HG03469 (cell line): ENCODE data around the gene IER2.
A peak's percentile ranks its signal among the peaks of the same experiment; 100 is the strongest.

Source experiments
- ATAC-seq: cut with Tn5 transposase; IDR thresholded peaks from one replicate; pipeline ENCODE4 v1.9.1; 2021; ENCODE audit warnings: mild to moderate bottlenecking, moderate library complexity, moderate number of reproducible peaks; ENCODE audit not compliant: unreplicated experiment

The IER2 gene

DNA sequence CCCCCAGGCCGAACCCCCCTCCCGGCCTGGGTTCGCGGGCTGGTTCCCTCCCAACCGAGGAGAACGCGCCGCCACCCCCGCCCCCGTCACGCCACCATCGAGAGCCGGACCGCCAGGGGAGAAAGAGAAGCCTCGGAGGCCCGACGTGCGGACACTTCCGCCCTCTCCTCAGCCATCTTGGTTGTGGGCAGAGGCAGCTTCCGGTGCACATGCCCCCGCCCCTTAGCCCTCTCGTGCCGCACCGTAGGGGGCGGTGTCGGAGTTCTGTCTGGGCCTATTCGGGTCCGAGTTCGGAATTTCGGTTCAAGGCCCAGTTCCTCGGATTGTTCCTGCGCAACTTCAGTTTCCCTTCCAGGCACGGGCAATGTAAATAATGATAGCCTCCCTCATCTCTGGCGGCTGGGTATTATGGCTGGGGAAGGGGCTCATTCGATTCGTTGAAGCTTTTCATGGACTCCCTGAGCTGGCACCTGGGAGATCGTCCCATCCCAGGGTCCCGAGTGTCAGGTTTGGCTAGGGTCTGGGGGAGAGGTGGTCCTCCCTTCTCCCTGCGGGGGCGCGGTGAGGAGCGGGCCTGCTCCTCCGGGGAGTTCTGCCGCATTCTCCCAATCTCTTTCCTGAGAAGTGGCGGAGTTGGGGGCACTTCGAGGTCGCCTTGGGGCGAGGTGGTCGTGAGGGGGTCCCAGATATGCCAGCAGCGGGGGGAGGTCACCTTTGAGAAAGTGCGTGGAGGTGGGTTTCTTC, at the start of gene IER2, which contains the start of gene STX10:
Gene IER2 (plus strand): TSS at position 225 of the 744 bp plus-strand sequence. CDS start 2,776 bp downstream, outside the sequence.
Gene STX10 (minus strand): TSS at position 189 of the 744 bp plus-strand sequence. CDS start 202 bp downstream, outside the sequence.
- peak; percentile 23 for ATAC-seq

GRCh38 chr19:13100841-13101589, 49.2 kb upstream of the IER2 start:
- ATAC-seq = no peak

- ATAC-seq = no peak
Measured at GRCh38 chr19:13101590-13102415, 48.4 kb upstream of the IER2 start.

GRCh38 chr19:13102416-13102665, 47.9 kb upstream of the IER2 start:
- ATAC-seq = no peak

- ATAC-seq = peak; percentile 32
Measured at GRCh38 chr19:13102666-13103580, 47.3 kb upstream of the IER2 start, which contains the start of gene LYL1. LYL1 (minus strand) TSS chr19:13102858; CDS start chr19:13101171, 1,687 bp downstream.

DNA sequence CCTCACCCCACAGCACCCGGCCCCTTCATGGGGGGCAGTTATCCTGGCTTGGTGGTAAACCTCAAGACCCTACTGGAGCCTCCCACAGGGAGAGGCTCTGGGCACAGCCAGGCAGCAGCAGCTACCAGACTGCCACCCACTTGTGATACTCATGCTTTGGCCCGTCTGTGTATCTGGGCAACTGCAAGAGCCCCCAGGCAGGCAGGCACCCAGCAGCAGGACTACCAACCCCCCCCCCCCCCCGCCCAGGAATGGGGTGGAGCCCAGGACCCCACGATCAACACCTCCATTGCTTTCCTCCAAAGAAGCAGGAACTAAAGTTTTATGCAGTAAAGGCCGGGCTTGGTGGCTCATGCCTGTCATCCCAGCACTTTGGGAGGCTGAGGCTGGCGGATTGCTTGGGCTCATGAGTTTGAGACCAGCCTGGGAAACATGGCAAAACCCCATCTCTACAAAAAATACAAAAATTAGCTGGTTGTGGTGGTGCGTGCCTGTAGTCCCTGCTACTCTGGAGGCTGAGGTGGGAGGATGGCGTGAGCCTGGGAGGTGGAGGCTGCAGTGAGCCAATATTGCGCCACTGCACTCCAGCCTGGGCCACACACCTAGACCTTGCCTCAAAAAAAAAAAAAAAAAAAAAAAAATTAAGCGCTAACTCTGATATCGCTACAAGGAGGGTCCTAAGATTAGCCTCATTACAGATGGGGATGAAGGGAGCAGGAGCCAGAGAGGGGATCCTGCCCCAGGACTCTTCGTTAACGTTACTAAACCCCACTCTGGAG, 46.4 kb upstream of the IER2 start:
- no peak for ATAC-seq

DNA sequence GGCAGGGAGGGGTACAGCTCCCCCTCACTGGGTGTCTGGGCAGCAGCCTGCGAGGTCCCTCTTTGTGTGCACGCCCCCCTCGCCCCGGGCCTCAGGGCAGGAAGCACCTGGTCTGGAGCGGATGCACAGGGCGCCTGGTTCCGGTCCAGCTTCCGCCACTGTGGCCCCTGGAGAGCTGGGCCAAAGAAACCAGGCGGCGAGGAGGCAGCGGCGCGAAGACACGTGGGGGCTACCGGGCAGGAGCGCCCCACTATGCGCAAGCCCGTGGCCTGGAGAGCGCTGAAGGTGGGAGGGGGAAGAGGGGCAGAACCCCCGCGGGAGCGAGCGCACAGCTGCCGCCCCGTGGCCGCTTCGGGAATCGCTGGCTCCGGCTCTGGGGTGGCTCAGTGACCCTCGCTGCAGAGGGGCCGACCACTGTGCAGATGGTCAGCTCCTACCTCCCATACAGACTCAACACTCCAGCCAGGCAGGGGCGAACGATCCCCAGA, 45.8 kb upstream of the IER2 start:
- no peak for ATAC-seq

DNA sequence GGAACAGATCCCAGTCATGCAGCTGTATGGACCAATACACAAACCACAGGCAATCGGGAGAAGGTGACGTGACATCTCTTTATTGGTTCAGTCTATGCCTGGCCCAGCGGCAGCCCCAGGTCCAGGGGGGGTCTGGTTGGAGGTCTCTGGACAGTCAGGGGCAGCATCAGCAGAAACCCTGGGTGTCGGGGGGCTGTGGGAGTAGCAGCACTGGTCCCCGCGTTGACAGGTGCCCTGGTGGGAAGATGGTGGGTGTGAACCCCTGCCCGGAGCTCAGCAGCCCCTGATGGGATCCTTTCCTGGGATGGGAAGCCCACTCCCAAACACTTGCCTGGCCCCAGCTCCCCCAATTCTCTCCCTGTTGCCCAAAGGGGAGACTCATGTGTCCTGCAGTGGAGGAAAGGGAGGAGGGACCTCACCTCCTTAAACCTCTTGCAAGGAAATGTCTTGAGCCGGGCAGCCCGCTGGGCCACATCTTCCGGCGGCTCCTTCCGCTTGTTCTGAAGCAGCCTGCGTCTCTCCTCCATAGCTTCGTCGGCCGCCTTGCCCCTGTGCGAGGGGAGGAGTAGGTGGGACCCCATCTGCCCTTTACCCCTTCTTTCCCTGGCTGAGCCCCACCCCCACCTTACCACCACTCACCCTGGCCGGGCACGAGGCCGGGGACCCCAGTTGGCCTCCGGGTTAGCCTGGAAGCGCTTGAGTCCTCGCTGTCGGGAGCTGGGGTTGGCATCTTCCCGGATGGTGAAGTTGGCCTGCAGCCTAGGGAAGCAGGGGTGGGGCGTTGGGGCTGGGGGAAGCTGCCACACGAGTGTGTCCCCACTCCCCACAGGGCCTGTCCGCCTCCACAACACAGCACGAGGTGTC, 45.1 kb upstream of the IER2 start:
- no peak for ATAC-seq

DNA sequence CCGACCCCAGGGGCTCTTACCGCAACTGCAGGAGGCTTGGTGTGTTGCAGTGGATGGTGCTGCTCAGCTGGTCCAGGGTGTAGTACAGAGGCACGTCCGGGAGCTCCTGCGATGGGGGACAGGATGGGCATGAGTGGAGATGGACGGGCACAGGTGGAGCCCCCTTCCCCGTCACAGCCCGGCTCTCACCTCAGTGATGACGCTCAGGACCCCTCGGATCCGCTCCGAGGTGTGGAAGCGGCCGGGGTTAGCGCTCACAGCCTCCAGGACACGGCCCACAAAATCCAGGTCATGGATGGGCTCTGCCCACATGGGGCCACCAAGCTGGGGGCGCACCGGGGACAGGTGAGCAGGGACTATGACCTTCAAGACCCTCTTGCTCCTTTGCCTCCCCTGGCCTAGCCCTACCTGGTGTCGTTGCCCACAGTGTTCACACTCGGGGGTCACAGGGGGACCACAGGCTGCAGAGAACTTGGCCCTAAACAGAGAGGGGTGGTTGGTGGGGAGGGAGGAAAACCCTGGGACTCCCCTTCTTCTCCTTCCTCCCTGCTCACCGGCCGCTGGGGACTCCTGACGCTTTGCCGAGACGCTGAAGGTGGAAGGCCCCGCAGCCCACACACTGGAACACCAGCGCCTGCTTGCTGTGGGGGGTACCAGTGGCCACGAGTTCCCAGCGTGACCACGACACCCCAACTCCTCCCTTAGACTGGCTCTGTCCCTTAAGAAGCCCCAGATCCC, 40.7 kb upstream of the IER2 start:
- no peak for ATAC-seq

GRCh38 chr19:13110099-13110610, 40.1 kb upstream of the IER2 start:
- ATAC-seq = no peak

- no peak for ATAC-seq
Measured at GRCh38 chr19:13112555-13112954, 37.7 kb upstream of the IER2 start.

- no peak for ATAC-seq
Measured at GRCh38 chr19:13115936-13116281, 34.3 kb upstream of the IER2 start.

GRCh38 chr19:13116282-13117175, 33.7 kb upstream of the IER2 start, which contains the start of gene TRMT1:
TRMT1 (minus strand) TSS chr19:13116740; CDS start chr19:13116399, 341 bp downstream.
- no peak for ATAC-seq

DNA sequence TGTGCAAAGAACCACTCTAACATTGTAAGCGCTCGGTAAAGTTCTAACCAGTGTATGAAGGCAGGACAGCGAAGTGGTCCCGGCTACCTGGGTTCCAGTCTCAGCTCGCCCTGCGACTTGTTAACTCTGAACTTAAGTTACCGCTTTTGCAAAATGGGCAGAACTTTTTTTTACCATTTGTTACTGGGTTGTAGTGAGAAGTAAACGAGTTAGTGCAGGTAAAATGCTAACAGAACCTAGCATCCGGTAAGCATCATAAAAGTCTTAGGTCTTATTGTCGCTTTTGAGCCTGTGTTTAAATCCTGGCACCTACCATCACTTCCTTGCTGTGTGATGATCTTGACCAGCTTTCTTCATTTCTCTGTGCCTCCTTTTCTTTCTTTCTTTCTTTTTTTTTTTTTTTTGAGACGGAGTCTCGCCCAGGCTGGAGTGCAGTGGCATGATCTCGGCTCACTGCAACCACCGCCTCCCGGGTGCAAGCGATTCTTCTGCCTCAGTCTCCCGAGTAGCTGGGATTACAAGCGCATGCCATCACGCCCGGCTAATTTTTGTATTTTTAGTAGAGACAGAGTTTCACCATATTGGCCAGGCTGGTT, 32.9 kb upstream of the IER2 start:
- ATAC-seq = no peak

DNA sequence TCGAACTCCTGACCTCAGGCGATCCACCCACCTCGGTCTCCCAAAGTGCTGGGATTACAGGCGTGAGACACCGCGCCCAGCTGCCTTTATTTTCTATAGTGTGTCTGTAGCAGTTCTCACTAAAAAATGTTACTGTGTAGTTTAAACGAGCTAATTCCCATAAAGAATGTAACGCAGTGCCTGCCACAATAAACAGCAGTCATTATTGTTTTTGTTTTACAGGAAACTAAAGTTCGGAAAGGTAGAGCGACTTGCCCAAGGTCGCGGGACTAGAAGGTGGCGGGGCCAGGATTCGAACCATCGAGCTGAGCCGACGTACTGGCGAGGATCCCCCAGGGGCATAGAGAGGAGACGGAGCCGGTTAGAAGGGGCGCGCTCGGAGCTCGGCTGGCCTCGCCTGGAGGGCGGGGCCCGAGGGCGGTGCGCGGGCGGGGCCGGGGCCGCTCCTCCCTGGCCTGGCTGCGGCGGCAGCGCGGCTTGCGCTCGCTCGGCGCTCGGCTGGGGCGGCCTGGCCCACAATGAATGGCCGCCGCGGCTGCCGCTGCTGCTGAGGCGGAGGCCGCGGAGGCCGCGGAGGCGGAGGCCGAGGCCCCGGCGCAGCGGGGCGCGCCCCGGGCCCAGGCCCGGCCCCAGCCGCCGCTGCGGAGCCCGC, 32.3 kb upstream of the IER2 start, which contains the start of gene NACC1:
Gene NACC1 (plus strand): TSS at position 493 of the 652 bp plus-strand sequence. CDS start 16,944 bp downstream, outside the sequence.
- peak; percentile 35 for ATAC-seq
